K562 (cell line): ENCODE measurements around the gene DPEP3. TPM values are rescaled to one million over a fixed set of nuclear protein-coding genes. Genes with fewer than 3 reads are reported as not detected.

Experiments used
- ATAC-seq: fragments of 200-7000 bp; cut with Tn5 transposase; 3 replicates; pipeline ENCODE4 v1.9.1; 2020; ENCODE audit warnings: moderate library complexity
- BruUV-seq: library from RNA; stranded (reverse); fragments of 400-500 nt; replicated peaks from 2 replicates; lab custom pipeline; 2021; lab: Mats Ljungman, UMichigan
- CTCF ChIA-PET: fragments of 300-600 bp; formaldehyde crosslinking; extraction: SDS; loops from one replicate; lab custom pipeline; 2021; ENCODE audit warnings: low intra/inter-chr PET ratio; lab: Yijun Ruan, JAX
- POLR2A ChIA-PET: fragments of 300-600, 350-650 bp; sonication (Branson Sonifier 250); formaldehyde crosslinking; extraction: SDS; loops from one replicate; lab custom pipeline; 2021; ENCODE audit warnings: antibody characterized with exemption, inconsistent platforms; lab: Yijun Ruan, JAX
- DNase-seq, 4 experiments: peaks; one replicate each; pipeline versions ENCODE4 v3.0.0 to v3.0.0-alpha.2; 2011 to 2018; ENCODE audit warnings: low spot score in 3 of 4, mixed read lengths in 3 of 4; ENCODE audit errors: extremely low read depth in 1 of 4
- FAIRE-seq: peaks from 2 replicates; lab custom pipeline; 2011; peaks lifted over from hg19 to GRCh38; lab: Jason Lieb, UNC
- H2AFZ ChIP-seq: 2 replicates; pipeline ENCODE4 v1.6.0; 2011; ENCODE audit warnings: low read depth, low read length, control low read depth, inconsistent platforms
- H3K27ac ChIP-seq: fragments of 200-600 bp; 3 replicates; pipeline ENCODE4 v1.8.0; 2011; ENCODE audit warnings: low read depth, mild to moderate bottlenecking, control low read depth, inconsistent platforms, low read length, moderate library complexity, mixed read lengths; ENCODE audit errors: extremely low read depth
- H3K27me3 ChIP-seq, 2 experiments: fragments of 300-600 bp in 1 of 2; 2 replicates in 1 of 2; 3 replicates in 1 of 2; pipeline versions ENCODE4 v1.6.0 to v1.8.0; 2011; ENCODE audit warnings: inconsistent platforms in 2 of 2, low read length in 2 of 2, mild to moderate bottlenecking in 1 of 2, mixed read lengths in 1 of 2, moderate library complexity in 1 of 2; ENCODE audit not compliant: control insufficient read depth in 2 of 2, insufficient read depth in 2 of 2
- H3K36me3 ChIP-seq: fragments of 300-600 bp; 3 replicates; pipeline ENCODE4 v1.8.0; 2011; ENCODE audit warnings: mild to moderate bottlenecking, low read length, inconsistent platforms; ENCODE audit not compliant: control insufficient read depth, insufficient read depth
- H3K4me1 ChIP-seq, 2 experiments: fragments of 200-600 bp in 1 of 2; replicated peaks in 1 of 2; 2 replicates in 1 of 2; 3 replicates in 1 of 2; pipeline versions ENCODE4 v1.5.1 to v1.8.0; 2011; ENCODE audit warnings: inconsistent platforms in 2 of 2, low read length in 2 of 2, mild to moderate bottlenecking in 1 of 2, mixed read lengths in 1 of 2, moderate library complexity in 1 of 2; ENCODE audit not compliant: control insufficient read depth in 2 of 2, insufficient read depth in 2 of 2
- H3K4me2 ChIP-seq: 2 replicates; pipeline ENCODE4 v1.6.1; 2011; ENCODE audit warnings: low read length, control low read depth, inconsistent platforms, mixed read lengths; ENCODE audit not compliant: insufficient read depth
- H3K4me3 ChIP-seq: fragments of 200-600 bp; sonication (generic), shearing (Covaris generic); 2 replicates; pipeline ENCODE4 v1.5.1; 2016; ENCODE audit warnings: control low read depth, inconsistent platforms
- H3K79me2 ChIP-seq: fragments of 200-600 bp; 3 replicates; pipeline ENCODE4 v1.8.0; 2011; ENCODE audit warnings: low read length, inconsistent platforms; ENCODE audit not compliant: control insufficient read depth, insufficient read depth
- H3K9ac ChIP-seq, 2 experiments: 2 replicates each; pipeline versions ENCODE4 v1.6.0 to v1.6.1; 2011; ENCODE audit warnings: low read depth in 2 of 2, low read length in 2 of 2, control low read depth in 1 of 2, inconsistent platforms in 1 of 2, mild to moderate bottlenecking in 1 of 2, mixed read lengths in 1 of 2; ENCODE audit not compliant: insufficient read depth in 1 of 2
- H3K9me1 ChIP-seq: one replicate; pipeline ENCODE4 v1.6.0; 2011; ENCODE audit warnings: inconsistent platforms, mild to moderate bottlenecking, low read length, moderate library complexity; ENCODE audit not compliant: control insufficient read depth, insufficient read depth
- H3K9me3 ChIP-seq: replicated peaks from 2 replicates; pipeline ENCODE4 v1.5.1; 2011; ENCODE audit warnings: low read depth, low read length, inconsistent platforms; ENCODE audit not compliant: control insufficient read depth, insufficient read depth
- H4K20me1 ChIP-seq: replicated peaks from 2 replicates; pipeline ENCODE4 v1.6.1; 2011; ENCODE audit warnings: low read length, inconsistent platforms, mixed read lengths; ENCODE audit not compliant: control insufficient read depth, insufficient read depth
- BCL6 ChIP-seq: fragments of 250-450 bp; sonication (Bioruptor Pico); IDR thresholded peaks from 2 replicates; pipeline ENCODE4 v1.4.0; 2020
- CCNT2 ChIP-seq: IDR thresholded peaks from 2 replicates; pipeline ENCODE4 v1.6.1; 2011; ENCODE audit warnings: borderline replicate concordance, low read depth, mild to moderate bottlenecking, moderate library complexity, mixed read lengths, low read length; ENCODE audit not compliant: insufficient read length; ENCODE audit errors: extremely low read depth
- FOSL1 ChIP-seq: fragments of 200-800 bp; sonication (Bioruptor generic); conservative IDR thresholded peaks from 2 replicates; pipeline ENCODE4 v1.6.1; 2016; ENCODE audit warnings: missing genetic modification characterization, missing compliant biosample characterization
- NFXL1 ChIP-seq: fragments of 450-650 bp; formaldehyde crosslinking; IDR thresholded peaks from 2 replicates; pipeline ENCODE4 v1.4.0; 2021; ENCODE audit warnings: mild to moderate bottlenecking
- POLR2AphosphoS2 ChIP-seq: IDR thresholded peaks from 2 replicates; pipeline ENCODE4 v1.6.1; 2012; ENCODE audit warnings: low read length, improper control_type of control experiment
- POLR2B ChIP-seq: fragments of 450-650 bp; IDR thresholded peaks from 2 replicates; pipeline ENCODE4 v1.6.1; 2018; ENCODE audit warnings: low read depth; ENCODE audit not compliant: partially characterized antibody
- POLR2G ChIP-seq: fragments of 200-400 bp; formaldehyde crosslinking; IDR thresholded peaks from 2 replicates; pipeline ENCODE4 v1.6.1; 2017; ENCODE audit warnings: low read depth, mild to moderate bottlenecking, antibody characterized with exemption, low read length, moderate library complexity
- SIX5 ChIP-seq, 2 experiments: IDR thresholded peaks; 2 replicates each; pipeline ENCODE4 v1.6.1; 2011; ENCODE audit warnings: low read length in 2 of 2, borderline replicate concordance in 1 of 2, low read depth in 1 of 2, mild to moderate bottlenecking in 1 of 2, moderate library complexity in 1 of 2; ENCODE audit not compliant: insufficient read depth in 1 of 2
- SMAD4 ChIP-seq: fragments of 250-450 bp; sonication (Bioruptor Pico); conservative IDR thresholded peaks from 2 replicates; pipeline ENCODE4 v1.8.0; 2021; ENCODE audit warnings: inconsistent platforms, mild to moderate bottlenecking, moderate library complexity
- TBL1XR1 ChIP-seq, 2 experiments: IDR thresholded peaks; 2 replicates each; pipeline ENCODE4 v1.6.1; 2012; ENCODE audit warnings: improper control_type of control experiment in 2 of 2, low read length in 2 of 2, mild to moderate bottlenecking in 1 of 2
- XRCC3 ChIP-seq: fragments of 450-650 bp; IDR thresholded peaks from 2 replicates; pipeline ENCODE4 v1.6.1; 2017; ENCODE audit warnings: mild to moderate bottlenecking, moderate library complexity
- ZNF699 ChIP-seq: fragments of 250-450 bp; sonication (Bioruptor Pico); IDR thresholded peaks from 2 replicates; pipeline ENCODE4 v1.8.0; 2021; ENCODE audit warnings: mild to moderate bottlenecking, moderate library complexity; ENCODE audit not compliant: insufficient replicate concordance
- WGBS: fragments of 100-300 bp; shearing (Covaris generic); methylation state at CpG from one replicate; pipeline ENCODE4 v1.1.6; 2016; ENCODE audit warnings: low coverage, mixed read lengths; ENCODE audit not compliant: insufficient coverage; ENCODE audit errors: missing lambda C conversion rate; 5-methylcytosine and 5-hydroxymethylcytosine counted together
- in situ Hi-C: fragments of 300-500 bp; cut with MboI; formaldehyde crosslinking; loops from 4 replicates; pipeline ENCODE4 v1.15.0; 2018; ENCODE audit warnings: inconsistent platforms, mixed read lengths
- intact Hi-C: fragments of 100-400 bp; cut with micrococcal nuclease; formaldehyde crosslinking; loops from 2 replicates; pipeline ENCODE4 v1.14.2; 2022
- polyA plus RNA-seq, 8 experiments: library from polyadenylated mRNA; depleted of rRNA in 4 of 8; stranded (reverse) in 5 of 8; unstranded in 3 of 8; fragments of >200 nt; fragmentation: Nextera tagmentation in 2 of 8; fragmentation: Illumina TruSeq in 1 of 8; extraction: Ambion mirVana in 2 of 8; extraction: Trizol in 1 of 8; gene quantifications; 2 replicates each; pipeline versions ENCODE4 v1.2.1 to v1.2.3, GENCODE V29; 2011 to 2014; ENCODE audit warnings: inconsistent platforms in 1 of 8, missing spikeins in 1 of 8
- total RNA-seq, 7 experiments: library from RNA; depleted of rRNA in 6 of 7; stranded (reverse); fragments of >200 nt in 6 of 7; fragmentation: Illumina TruSeq in 2 of 7; extraction: Trizol in 2 of 7; gene quantifications; 2 replicates each; pipeline versions ENCODE4 v1.2.1 to v1.2.3, GENCODE V29; 2011 to 2021; ENCODE audit warnings: low replicate concordance in 1 of 7
- TF ChIP-seq, protein P1 (sequence below): sonication (generic); formaldehyde crosslinking; IDR thresholded peaks from 2 replicates; pipeline ENCODE4 v1.8.0; 2023; ENCODE audit warnings: mild to moderate bottlenecking, missing genetic modification reagents
- TF ChIP-seq, protein P2 (sequence below): fragments of 450-650 bp; formaldehyde crosslinking; conservative IDR thresholded peaks from 2 replicates; pipeline ENCODE4 v1.4.0; 2022; ENCODE audit warnings: mild to moderate bottlenecking, missing genetic modification characterization
- TF ChIP-seq, protein P3 (sequence below): sonication (generic); formaldehyde crosslinking; IDR thresholded peaks from 2 replicates; pipeline ENCODE4 v1.8.0; 2022; ENCODE audit warnings: mild to moderate bottlenecking, missing genetic modification reagents
- TF ChIP-seq, protein P4 (sequence below): fragments of 250-450 bp; sonication (Bioruptor Pico); IDR thresholded peaks from 2 replicates; pipeline ENCODE4 v1.8.0; 2021; ENCODE audit warnings: moderate library complexity, mild to moderate bottlenecking, inconsistent platforms

Gene DPEP3
- total and polyA plus RNA-seq, 9 of the 15 experiments (the other 6 are each of a cell fraction or from before 2014, with no cell fraction given): not detected

DNA sequence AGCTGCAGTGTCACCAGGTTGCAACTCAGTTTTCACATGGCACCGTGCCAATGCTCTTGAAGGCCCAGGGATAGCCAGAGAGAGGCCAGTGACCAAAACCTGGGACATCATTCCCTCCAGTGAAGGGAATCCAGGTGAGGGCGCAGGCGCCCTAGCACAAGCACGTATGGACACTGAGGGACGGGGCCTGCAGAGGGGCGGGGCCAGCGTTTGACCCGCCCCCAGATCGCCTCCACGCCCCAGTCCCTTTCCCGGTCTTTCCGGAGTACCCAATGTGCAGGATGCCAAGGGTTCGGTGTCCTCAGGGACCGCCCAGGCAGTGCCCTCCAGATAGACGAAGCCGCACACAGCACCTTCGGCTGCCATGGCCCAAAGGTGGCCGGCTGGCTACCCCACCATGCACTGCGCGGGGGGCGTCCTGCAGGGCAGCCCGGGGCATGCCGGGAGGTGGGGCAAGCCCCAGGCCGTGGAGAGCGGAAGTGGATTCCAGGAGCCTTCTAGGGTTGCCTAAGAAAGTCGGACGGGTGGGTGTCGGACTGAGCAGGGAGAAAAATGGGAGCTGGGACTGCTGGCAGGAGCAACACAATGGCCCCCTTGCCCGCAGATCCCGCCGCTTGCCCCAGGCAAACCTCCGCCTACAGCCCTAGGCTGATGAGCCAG lies 16.5 kb downstream of the DPEP3 start (continued):
- TF ChIP-seq POLR2B: peak; percentile 22
- TF ChIP-seq CCNT2: no peak
- TF ChIP-seq POLR2G: peak; percentile 61; the same call in 1 of the 2 replicates

DNA sequence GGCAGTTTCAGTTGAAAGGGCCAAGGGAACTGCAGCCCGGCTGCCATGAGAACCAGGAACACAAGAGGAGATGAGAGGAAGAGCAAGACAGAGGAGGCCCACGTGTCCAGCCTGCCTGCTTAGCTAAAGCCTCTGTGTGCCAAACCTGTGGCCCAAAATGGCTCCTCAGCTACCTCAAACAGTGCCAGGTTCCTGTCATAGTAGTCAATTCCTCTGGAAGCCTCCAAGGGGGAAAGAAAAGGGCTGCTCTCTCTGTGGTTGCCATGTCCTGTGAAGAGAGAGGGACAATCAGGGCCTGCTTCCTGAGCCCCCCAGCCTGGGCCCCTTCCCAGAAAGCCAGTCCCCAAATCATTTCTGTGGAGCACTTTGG lies 17.0 kb downstream of the DPEP3 start:
- intact Hi-C loops (no loop called here), in situ Hi-C loops (no loop called here)
- Histone ChIP-seq H3K36me3 (peaks cover 69% of the 10 kb centered on the region; the same call in 2 of the 3 replicates), H3K9me1 (peaks cover 13% of the 10 kb centered on the region), H3K79me2 (peaks cover 24% of the 10 kb centered on the region), H3K9me3 (no peaks in the 10 kb centered on the region), H2AFZ (no peak overlapping the region), H3K27ac (peak overlapping the region; percentile 26; the same call in 1 of the 3 replicates), H3K4me3 (no peak overlapping the region), H3K4me1 (peaks cover 26 to 51% of the 10 kb centered on the region in 2 experiments; a peak in 4 of 5 replicates), H3K4me2 (no peak overlapping the region), H4K20me1 (peaks cover 25% of the 10 kb centered on the region), H3K27me3 (no peaks in the 10 kb centered on the region), H3K9ac (no peak overlapping the region; a peak in 1 of 4 replicates)
- FAIRE-seq (no peak), DNase-seq (no peak), ATAC-seq (no peak)
- ChIA-PET CTCF (no interaction called here), POLR2A (interaction anchor here (0.7 to 1.5 kb wide), 2 partner anchors 24 to 27 kb away, joined by 3 to 5 read pairs; partner anchors contain the start of gene PSMB10)
- no TSS peak for BruUV-seq
- WGBS: 88% methylated on average over 2 of the region's 2 CpGs
- TF ChIP-seq TBL1XR1 (IDR thresholded peaks at IDR 0.05; ENCODE audit: low read length in 2 of 2): no peak
- no peak for TF ChIP-seq FOSL1 (tag)
- no peak for TF ChIP-seq BCL6 (CRISPR knock-in tag)
- TF ChIP-seq SIX5 (IDR thresholded peaks at IDR 0.05; ENCODE audit: borderline replicate concordance in 1 of 2, insufficient read depth in 1 of 2, low read depth in 1 of 2, low read length in 2 of 2): no peak
- no peak for TF ChIP-seq POLR2AphosphoS2
- TF ChIP-seq, protein P1, sequence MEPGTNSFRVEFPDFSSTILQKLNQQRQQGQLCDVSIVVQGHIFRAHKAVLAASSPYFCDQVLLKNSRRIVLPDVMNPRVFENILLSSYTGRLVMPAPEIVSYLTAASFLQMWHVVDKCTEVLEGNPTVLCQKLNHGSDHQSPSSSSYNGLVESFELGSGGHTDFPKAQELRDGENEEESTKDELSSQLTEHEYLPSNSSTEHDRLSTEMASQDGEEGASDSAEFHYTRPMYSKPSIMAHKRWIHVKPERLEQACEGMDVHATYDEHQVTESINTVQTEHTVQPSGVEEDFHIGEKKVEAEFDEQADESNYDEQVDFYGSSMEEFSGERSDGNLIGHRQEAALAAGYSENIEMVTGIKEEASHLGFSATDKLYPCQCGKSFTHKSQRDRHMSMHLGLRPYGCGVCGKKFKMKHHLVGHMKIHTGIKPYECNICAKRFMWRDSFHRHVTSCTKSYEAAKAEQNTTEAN (CRISPR knock-in tag): no peak
- TF ChIP-seq, protein P2, sequence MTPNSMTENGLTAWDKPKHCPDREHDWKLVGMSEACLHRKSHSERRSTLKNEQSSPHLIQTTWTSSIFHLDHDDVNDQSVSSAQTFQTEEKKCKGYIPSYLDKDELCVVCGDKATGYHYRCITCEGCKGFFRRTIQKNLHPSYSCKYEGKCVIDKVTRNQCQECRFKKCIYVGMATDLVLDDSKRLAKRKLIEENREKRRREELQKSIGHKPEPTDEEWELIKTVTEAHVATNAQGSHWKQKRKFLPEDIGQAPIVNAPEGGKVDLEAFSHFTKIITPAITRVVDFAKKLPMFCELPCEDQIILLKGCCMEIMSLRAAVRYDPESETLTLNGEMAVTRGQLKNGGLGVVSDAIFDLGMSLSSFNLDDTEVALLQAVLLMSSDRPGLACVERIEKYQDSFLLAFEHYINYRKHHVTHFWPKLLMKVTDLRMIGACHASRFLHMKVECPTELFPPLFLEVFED (CRISPR knock-in tag): no peak
- TF ChIP-seq XRCC3: no peak
- TF ChIP-seq SMAD4: no peak
- TF ChIP-seq, protein P3, sequence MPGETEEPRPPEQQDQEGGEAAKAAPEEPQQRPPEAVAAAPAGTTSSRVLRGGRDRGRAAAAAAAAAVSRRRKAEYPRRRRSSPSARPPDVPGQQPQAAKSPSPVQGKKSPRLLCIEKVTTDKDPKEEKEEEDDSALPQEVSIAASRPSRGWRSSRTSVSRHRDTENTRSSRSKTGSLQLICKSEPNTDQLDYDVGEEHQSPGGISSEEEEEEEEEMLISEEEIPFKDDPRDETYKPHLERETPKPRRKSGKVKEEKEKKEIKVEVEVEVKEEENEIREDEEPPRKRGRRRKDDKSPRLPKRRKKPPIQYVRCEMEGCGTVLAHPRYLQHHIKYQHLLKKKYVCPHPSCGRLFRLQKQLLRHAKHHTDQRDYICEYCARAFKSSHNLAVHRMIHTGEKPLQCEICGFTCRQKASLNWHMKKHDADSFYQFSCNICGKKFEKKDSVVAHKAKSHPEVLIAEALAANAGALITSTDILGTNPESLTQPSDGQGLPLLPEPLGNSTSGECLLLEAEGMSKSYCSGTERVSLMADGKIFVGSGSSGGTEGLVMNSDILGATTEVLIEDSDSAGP (CRISPR knock-in tag): no peak
- TF ChIP-seq ZNF699 (CRISPR knock-in tag): no peak
- TF ChIP-seq, protein P4, sequence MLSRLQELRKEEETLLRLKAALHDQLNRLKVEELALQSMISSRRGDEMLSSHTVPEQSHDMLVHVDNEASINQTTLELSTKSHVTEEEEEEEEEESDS: no peak
- no peak for TF ChIP-seq NFXL1
